Aortic smooth muscle cell (primary cell): ENCODE data around the gene HDAC8. TPM values are rescaled to one million over a fixed set of nuclear protein-coding genes. Genes with fewer than 3 reads are reported as not detected.

Source experiments
- total RNA-seq: library from RNA; depleted of rRNA; stranded (reverse); fragments of >200 nt; gene quantifications from 2 replicates; pipeline ENCODE4 v1.2.3, GENCODE V29; 2014

HDAC8 gene
- 28.4 and 36.4 TPM in 2 replicates for total RNA-seq

GRCh38 chrX:72572248-72573157 is at the start of gene HDAC8:
Gene HDAC8 (minus strand): TSS chrX:72572843. CDS start chrX:72572761, 82 bp downstream.

GRCh38 chrX:72305286-72306084 is 267.2 kb downstream of the HDAC8 start, which contains the start of gene CITED1:
Gene CITED1 (minus strand): TSS chrX:72305914. CDS start chrX:72302869, 3,045 bp downstream.

Other genes with a start within 250 kb of the HDAC8 start
- gene PHKA1, start 141.5 kb upstream of the HDAC8 start, total RNA-seq = 11.1 and 13.9 TPM in 2 replicates
- gene DMRTC1B, start 204.0 kb upstream of the HDAC8 start, total RNA-seq = not detected in 2 replicates
- gene FAM236B, start 209.8 kb upstream of the HDAC8 start, total RNA-seq = not detected in 2 replicates
- gene FAM236D, start 235.4 kb upstream of the HDAC8 start, total RNA-seq = not detected in 2 replicates